ENCODE data around the gene UGDH.
A peak's percentile ranks its signal among the peaks of the same experiment; 100 is the strongest.
"Not testable (repeated sequence)": the region's sequence is repeated elsewhere in the genome, so short reads cannot be mapped to it uniquely, and the experiment has no call there.

Gene UGDH

DNA sequence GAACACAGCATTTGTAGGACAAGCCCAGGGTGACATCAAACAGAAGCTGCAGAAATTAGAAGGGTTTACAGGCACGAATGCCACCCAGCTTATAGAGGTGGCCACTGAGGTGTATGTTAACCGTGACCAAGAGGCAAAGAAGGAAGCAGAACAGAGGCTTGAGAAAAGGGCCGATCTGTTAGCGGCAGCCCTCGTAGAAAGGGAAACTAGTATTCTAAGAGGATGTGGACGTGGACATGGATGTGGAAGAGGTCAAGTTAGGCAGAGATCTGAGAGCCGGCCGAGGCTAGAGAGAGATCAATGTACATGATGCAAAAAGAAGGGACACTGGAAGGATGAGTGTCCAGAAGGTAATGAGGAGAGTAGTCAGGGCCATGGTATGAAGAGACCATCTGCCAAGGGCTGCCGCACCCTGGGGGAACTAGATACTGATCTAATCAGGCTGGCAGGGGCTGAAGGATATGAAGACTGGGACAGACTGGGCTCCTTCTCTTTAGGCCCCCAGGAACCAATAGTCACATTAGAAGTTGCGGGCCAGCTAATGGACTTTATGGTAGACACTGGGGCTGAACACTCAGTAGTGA, 40.9 kb downstream of the UGDH start:
- DNase-seq, result no peak

DNA sequence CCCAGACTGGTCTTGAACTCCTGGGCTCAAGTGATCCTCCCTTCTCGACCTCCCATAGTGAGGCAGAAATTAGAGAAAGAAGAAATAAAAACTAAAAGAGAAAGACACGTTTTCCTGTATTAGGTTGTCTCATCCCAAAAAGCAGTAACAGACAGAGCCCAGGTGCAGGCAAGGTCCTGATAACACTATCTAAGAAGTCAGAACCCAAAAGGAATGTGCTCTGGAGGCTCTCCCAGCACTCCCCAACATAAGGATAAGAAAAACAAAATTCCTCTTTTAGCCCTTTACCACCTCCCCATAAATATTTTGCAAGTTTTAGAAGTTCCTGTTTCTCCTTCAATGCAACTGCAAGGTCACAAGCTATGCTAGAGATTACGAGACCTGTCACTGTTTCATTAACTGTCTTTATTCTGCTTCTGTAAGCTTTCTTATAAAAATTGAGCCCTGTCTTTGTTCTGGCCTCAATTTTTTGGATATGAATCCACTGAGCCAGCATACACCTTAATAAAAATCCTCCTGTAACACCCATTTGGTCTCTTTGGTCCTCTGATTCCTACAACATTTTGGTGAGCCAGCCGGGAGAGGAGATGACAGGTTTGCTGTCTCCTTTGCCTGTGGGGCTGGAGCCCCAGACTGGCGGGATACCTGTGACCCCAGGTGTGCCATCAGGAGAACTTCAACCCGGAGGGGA, 42.5 kb downstream of the UGDH start:
- DNase-seq, result no peak

DNA sequence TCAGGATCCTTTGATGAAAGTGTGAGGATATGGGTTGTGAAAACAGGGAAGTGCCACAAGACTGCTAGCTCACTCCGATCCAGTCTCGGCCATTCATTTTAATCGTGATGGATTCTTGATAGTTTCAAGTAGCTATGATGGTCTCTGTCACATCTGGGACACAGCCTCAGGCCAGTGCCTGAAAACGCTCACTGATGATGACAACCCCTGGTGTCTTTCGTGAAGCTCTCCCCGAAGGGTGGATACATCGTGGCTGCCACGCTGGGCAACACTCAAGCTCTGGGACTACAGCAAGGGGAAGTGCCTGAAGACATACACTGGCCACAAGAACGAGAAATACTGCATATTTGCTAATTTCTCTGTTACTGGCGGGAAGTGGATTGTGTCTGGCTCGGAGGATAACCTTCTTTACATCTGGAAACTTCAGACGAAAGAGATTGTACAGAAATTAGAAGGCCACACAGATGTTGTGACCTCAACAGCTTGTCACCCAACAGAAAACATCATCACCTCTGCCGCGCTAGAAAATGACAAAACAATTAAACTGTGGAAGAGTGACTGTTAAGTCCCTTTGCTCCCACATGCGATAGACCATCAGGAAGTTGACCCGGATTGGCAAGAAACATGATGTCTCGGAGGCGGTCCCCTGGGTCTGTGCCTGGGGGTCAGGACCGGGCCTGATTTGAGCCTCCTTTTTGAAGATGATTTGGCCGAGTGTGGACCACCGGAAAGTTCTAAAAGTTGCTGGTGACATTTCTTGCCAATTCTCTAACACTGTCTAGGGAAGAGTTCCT, 46.1 kb downstream of the UGDH start:
- DNase-seq, result no peak

DNA sequence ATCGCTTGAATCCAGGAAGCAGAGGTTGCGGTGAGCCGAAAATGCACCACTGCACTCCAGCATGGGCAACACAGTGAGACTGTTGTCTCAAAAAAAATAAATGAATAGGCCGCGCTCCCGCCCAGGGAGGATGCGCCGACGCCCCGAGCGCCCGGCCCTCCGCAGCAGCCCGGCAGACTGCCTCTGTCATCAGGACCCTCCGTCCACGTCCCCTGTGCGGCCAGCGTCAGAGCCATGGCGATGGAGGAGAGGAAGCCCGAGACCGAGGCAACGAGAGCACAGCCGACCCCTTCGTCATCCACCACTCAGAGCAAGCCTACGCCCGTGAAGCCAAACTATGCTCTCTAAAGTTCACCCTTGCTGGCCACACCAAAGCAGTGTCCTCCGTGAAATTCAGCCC, 47.0 kb downstream of the UGDH start:
- DNase-seq, result no peak

DNA sequence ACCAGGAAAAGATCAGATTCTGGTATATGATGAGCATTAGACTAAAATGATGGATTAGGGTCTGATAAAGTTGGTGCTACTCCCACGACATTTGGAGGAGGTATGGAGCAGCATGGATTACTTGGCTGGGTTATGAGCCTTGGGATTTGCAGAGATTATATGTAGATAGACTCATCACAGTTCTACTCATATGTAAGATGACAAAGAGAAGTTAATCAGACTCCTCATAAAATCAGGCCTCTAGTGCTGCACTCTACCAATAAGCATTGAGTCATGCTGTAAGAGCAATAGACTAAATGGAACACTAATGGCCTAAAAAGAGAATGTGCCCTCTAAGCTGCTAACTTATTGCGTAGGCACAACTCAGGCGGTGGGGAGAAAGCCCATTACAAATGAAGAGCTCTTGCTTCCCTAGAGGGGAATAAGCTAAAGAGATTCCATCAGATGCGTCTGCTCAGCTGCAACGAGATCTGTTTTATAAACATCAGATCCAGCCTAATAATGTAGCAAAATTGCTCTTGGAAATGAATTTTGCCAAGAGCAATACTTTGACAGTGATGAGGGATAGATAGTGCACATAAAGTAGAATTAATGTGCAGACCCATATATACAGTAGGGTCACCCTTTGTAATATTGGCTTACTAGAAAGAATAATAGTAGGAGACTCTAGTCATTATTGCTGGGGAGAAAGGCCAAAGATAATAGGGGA, 50.9 kb downstream of the UGDH start:
- no peak for DNase-seq

DNA sequence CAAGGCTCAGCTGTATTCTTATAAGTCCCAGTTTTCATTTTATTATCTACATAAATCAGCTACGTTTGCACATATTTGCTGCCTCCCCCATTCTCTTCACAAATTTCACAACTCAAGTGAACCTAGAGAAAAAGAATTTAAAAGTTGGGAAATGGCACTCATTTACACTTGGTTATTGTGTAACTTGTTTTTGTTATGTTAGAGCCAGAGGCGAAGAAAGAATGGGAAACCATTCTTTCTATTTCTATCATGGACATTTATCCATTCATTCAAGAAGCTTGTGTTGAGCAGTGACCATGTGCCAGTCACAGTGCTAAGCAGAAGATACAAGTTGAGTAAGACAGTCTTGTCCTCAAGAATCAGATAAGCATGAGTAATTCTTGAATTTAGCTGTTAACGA, 54.8 kb downstream of the UGDH start:
- DNase-seq, result no peak

DNA sequence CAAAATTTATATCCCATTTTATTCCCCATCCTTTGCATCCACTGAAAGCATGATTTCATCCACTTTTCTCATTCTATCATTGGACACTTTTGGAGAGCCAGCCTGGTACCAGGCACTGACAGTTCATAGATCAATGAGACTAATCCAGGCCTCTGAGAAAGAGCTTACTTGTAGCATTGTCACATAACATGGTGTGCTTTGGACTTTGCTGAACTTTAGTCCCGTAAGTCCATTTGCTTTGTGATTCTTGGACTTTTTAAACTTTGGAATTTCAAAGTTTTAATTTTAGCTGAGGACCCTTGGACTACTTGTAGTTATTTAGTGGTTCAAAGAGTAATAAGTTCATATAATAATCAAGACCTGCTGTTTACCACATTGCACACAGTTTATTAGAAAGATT, 56.8 kb downstream of the UGDH start:
- DNase-seq, result no peak

DNA sequence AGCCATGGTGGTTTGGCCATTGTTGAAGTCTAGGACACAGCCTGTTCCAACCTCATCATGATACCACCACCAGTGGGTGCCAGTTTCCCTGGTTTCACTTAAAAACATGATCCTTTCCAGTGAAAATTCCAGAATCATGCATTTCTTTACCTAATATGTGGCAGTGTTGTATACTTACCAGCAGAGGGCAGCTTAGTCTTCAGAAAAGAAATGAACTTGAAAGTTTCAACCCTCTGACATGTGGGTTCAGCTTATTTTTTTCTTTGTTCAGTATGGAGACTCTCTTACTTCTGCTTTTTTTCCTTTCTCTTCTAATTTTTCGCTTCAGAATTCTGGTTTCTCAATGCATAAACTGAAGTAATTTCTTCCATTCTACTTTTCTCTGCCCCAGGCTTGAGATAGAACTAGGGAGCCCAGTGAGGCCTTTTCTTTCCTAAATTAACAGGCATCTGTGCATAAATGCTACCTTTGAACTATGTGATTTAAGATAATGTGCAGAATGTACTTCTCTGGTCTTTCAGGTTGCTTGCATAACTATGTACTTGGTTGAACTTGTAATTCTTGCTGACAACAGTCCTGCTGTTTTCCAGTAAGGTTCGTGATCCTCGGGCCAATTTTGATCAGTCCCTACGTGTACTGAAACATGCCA, 57.7 kb downstream of the UGDH start:
- DNase-seq, result peak; percentile 51

DNA sequence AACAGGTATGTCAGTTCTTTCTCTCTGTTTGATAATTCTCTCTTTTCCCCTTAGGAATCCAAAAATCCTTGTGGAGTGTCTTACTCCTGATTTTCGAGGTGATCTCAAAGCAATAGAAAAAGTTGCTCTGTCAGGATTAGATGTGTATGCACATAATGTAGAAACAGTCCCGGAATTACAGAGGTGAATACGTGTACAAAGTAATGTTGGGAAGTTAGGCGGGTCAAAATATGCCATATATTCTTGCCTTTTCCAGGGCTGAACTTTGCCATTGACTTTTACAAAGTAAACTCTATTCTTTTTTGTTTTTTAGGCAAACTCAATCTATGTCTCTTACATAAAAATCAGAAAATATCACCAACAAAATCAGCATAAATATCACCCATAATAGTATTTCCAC, 59.8 kb downstream of the UGDH start:
- DNase-seq, result no peak

DNA sequence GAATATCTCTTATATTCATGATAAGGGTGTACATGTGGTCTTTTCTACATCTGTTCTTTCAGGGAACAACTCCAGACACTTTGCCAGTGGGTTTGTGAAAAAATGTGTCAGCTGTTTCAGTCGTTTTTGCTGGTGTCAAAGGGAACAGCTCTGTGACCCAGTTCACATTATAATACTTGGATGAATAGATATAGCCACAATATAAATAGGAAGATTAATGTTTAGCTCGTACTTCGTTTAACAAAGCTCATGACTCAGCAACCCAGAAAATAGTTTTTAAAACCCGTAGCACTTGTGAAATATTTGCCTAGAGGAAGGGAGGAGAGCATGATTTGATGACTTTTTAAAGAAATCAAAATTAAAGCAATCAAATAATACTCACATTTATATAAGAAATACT, 60.5 kb downstream of the UGDH start:
- DNase-seq, result no peak

DNA sequence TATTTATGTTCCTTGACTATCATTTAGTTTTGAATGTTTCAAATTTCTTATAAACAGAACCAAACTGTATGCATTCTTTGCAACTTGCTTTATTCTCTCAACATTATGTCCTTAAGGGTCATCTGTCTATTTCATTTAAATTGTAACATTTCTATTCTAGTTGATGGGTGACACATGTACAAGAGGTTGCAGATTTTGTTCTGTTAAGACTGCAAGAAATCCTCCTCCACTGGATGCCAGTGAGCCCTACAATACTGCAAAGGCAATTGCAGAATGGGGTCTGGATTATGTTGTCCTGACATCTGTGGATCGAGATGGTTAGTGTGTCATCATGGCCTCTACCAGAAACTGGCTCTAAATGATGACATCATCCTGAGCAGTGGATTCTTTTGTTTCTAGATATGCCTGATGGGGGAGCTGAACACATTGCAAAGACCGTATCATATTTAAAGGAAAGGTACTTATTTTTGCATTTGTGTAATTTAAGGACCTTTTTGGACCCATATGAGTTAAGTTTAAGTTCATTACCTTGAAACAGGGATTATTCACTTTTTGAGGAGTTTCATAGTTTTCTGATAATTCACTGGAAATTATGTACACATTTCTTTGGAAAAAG, 62.2 kb downstream of the UGDH start:
- no peak for DNase-seq

DNA sequence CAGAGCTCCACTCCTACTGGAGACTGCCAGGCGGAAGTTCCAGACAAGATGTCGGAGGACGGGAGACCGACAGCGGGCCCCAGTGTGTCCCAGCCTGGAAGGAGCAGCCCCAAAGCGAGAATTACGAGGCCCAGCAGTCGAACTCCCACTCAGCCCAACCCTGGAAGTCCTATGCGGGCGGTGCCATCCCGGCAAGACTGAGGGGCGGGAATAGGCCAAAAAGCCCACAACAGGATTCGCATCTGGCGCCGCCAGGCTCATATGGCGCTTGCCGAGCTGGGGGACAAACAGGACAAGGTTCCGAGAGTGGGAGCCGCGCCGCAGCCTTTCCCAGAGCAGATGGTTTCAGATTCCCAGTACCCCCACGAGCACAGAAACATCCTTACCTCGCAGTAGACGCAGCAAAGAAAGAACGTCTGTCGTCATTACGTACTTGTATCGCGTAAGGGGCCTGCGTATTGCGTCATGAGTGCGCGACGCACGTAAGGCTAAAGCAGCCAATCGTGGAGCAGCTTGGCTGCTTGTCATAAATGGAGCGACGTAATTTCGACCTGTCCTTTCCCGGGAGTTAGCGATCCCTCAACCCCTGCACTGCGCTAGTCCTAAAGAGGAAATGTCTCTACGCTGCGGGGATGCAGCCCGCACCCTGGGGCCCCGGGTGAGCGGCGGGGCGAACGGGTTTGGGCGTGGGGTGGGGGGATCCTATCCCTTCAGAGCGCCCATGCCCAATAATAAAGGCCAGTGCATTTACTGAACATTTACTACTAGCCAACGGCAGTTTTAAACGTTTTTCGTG, 68.5 kb downstream of the UGDH start, which contains the start of the genes LIAS and RPL9:
Gene LIAS, plus strand, starts transcription at position 552 of the 796 bp plus-strand sequence. Its CDS starts 62 bp downstream, at position 614.
Gene RPL9, minus strand, starts transcription at position 418 of the 796 bp plus-strand sequence. CDS start 483 bp downstream, outside the sequence.
- peak; percentile 96 for DNase-seq

DNA sequence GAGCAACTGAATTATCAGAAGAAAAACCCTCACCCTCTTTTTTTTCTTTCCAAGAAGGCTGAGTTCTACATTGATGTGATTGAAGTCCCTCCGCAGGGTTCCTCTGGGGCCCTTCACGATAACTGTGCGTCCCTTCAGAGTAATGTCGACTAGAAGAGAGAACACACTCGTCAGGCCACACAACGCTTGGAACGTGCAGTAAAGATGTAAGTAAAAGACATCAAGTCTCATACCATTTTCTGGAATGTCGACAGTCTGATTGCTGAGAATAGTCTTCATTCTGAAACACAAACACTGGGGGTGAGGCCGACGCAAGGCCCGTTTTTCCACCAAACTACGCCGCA, 69.1 kb downstream of the UGDH start:
- DNase-seq, result not testable (repeated sequence)

DNA sequence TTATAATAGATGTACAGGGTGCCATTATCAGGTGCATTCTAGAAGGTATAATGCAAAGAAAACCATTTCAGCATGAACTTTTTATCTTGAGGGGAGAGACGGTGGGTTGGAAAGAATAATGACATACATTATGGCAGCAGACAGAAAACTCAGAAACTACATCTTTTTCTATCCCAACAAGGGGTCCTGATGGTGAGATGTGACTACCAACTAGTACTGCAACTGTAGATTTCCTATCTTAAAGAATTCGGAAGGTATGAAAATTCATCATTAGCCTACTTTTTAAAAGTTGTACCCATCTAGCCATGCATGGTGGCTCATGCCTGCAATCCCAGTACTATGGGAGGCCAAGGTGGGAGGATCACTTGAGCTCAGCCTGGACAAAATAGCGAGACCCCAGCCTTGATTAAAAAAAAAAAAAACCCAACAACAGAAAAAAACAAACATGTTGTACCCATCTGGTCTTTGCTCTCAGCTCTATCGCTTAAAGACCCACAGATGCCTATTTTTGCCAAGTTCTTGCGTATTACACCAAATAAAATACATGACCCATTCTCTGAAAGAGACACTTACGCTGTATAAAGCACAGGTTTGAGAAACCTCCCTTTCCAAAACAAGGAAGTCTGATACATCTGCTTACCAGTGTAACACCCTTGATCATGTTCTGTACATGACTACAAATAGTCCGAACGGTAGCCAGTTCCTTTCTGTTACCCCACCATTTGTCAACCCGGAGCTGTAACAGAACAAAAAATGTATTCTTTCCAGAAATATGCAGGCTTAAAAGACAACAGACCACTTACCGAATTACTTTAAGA, 70.1 kb downstream of the UGDH start:
- DNase-seq, result no peak

DNA sequence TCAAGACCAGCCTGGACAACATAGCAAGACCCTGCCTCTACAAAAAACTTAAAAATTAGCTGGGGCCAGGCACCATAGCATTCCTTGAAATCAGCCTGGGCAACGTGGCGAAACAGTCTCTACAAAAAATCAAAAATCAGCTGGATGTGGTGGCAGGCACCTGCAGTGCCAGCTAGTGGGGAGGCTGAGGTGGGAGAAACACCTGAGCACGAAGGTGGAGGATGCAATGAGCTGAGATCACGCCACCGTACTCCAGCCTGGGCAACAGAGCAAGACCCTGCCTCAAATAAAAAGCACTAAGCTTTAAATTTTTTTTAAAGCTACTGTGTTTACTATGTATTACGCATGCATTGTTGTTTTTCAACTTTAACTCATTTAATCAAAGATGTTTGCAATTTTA, 71.8 kb downstream of the UGDH start:
- DNase-seq, result no peak

DNA sequence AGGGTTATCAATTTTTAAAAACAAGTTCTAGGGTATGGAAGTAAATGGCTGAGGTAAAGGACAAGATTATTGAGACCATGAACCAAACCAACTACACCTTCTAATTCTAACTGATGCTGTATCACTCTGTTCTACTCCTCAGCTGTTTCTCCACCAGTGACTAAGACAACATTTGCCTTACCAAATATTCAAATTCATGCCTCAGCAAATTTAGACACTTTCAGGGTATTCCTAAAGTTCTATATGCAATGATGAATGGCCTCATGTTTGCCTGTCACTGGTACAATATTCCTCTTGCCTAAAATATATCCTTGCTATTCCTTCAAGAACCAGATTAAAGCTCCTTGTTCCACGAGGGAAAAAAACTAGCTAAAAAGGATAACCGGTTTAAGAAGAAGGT, 73.5 kb downstream of the UGDH start:
- DNase-seq, result no peak

DNA sequence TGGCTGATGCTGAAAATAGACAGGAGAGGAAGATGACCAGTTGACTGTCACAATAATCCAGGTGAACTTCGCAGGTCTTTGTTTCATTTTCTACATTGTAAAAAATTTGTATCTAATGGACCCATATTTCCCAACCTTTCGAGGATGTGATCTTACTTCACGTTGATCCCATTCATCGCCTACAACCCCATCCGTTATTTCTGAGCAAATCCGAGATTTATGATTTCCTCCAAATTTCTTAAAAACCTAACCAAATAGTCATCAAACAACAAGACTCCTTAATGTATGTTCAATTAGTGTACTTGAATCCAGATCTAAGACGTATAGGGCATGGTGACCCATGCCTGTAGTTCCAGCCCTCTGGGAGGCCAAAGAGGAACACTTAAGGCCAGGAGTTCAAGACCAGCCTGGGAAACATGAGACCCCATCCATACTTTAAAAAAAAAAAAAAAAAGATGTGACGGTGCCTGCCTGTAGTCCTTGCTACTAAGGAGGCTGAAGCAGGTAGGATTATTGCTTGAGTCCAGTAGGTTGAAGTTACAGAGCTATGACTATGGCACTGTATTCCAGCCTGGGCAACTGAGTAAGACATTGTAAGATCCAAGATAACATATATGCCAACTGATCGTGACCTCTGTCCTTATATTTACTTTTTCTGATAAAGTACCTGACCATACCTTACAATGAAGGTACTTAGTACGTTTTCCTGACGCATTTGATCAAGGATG, 74.2 kb downstream of the UGDH start:
- DNase-seq, result no peak

DNA sequence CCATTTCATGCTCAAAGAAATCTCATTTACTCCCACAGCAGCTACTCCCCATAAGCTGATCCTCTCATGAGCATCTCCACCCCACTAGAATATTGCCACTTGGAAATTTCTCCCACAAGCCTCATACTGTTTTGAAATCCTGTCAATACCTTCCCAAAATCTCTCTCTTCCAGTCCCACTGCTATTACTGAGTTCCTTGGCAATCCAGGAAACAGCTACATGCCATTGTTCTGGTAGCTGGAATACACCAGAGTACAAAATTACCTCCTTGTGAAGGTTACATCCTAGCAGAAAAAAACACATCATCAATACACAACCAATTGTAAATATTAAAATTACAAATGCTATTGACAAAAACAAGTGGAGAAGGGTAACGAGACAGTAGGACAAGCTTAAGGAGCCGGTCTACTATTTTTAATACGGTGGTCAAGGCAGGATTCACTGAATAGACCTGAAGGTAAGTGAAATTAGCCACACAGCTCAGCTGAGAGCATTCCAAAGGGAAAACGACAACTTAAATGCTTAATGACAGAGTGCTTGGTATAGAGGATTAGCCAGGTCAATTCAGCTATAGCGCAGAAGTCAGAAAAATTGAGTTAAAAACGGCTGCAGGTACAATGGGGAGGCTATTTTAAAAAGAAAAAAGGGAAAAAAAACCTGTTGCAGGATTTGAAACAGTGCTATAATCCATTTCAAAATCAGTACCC, 74.9 kb downstream of the UGDH start:
- DNase-seq, result no peak

DNA sequence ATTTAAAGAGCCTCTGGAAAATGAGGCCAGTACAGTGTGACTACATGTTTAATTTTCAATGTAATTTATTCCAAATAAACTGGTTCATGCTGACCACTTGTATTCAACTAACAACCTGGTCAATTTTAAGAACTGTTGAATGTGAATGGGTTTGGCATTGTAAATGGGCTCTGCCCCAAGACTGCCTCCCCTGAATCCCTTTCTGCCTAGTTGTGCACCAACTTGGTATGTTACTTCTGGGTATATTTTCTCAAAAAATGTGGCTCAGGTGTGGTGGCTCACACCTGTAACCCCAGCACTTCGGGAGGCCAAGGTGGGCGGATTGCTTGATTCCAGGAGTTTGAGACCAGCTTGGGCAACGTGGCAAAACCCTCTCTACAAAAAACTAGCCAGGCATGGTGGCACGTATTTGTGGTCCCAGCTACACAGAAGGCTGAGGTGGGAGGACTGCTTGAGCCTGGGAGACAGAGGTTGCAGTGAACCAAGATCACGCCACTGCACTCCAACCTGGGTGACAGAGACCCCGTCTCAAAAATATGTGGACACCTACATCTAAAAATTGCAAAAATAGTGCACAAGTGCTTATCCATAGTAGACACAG, 75.7 kb downstream of the UGDH start:
- DNase-seq, result no peak
